GM12878 (cell line): ENCODE measurements around the gene EHMT2. TPM values are rescaled to one million over a fixed set of nuclear protein-coding genes. Genes with fewer than 3 reads are reported as not detected.

ENCODE experiments used
- ATAC-seq: fragments of 200-7000 bp; cut with Tn5 transposase; 3 replicates; pipeline ENCODE4 v1.9.1; 2020; ENCODE audit warnings: mild to moderate bottlenecking, moderate library complexity
- BruUV-seq: library from RNA; stranded (reverse); fragments of 400-500 nt; replicated peaks from 2 replicates; lab custom pipeline; 2021; lab: Mats Ljungman, UMichigan
- CTCF ChIA-PET: fragments of 300-600 bp; sonication (Branson Sonifier 250); formaldehyde crosslinking; extraction: SDS; loops from one replicate; lab custom pipeline; 2021; ENCODE audit warnings: inconsistent platforms; lab: Yijun Ruan, JAX
- POLR2A ChIA-PET: fragments of 350-600 bp; formaldehyde crosslinking; extraction: SDS; loops from one replicate; lab custom pipeline; 2021; ENCODE audit warnings: inconsistent platforms; lab: Charles Lee
- RAD21 ChIA-PET: fragments of 300-600 bp; sonication (Branson Sonifier 250); formaldehyde crosslinking; loops from one replicate; lab custom pipeline; 2023; ENCODE audit warnings: antibody characterized with exemption; ENCODE audit not compliant: unreplicated experiment; lab: Charles Lee
- SMC1A ChIA-PET: fragments of 300-600 bp; sonication (Branson Sonifier 250); formaldehyde crosslinking; loops from one replicate; lab custom pipeline; 2023; ENCODE audit not compliant: unreplicated experiment, uncharacterized antibody; lab: Charles Lee
- DNase-seq: peaks from one replicate; pipeline ENCODE4 v3.0.0-alpha.2; 2011; ENCODE audit warnings: low read depth, low spot score
- FAIRE-seq: peaks from 3 replicates; lab custom pipeline; 2011; peaks lifted over from hg19 to GRCh38; lab: Jason Lieb, UNC
- H2AFZ ChIP-seq: 2 replicates; pipeline ENCODE4 v1.6.0; 2011; ENCODE audit warnings: low read depth, low read length, control low read depth; ENCODE audit not compliant: control insufficient read depth
- H3K27ac ChIP-seq: 2 replicates; pipeline ENCODE4 v1.5.1; 2011; ENCODE audit warnings: control low read depth; ENCODE audit not compliant: control insufficient read depth, insufficient read depth
- H3K27me3 ChIP-seq, 2 experiments: replicated peaks in 1 of 2; 2 replicates each; pipeline versions ENCODE4 v1.6.0 to v1.6.1; 2011; ENCODE audit warnings: low read length in 1 of 2; ENCODE audit not compliant: control insufficient read depth in 2 of 2, insufficient read depth in 2 of 2
- H3K36me3 ChIP-seq, 2 experiments: 2 replicates each; pipeline ENCODE4 v1.5.1; 2011; ENCODE audit warnings: low read length in 1 of 2; ENCODE audit not compliant: control insufficient read depth in 2 of 2, insufficient read depth in 2 of 2
- H3K4me1 ChIP-seq: 2 replicates; pipeline ENCODE4 v1.6.1; 2011; ENCODE audit warnings: mild to moderate bottlenecking, low read length, moderate library complexity, mixed read lengths; ENCODE audit not compliant: control insufficient read depth, insufficient read depth
- H3K4me2 ChIP-seq: 2 replicates; pipeline ENCODE4 v1.6.0; 2011; ENCODE audit warnings: control low read depth; ENCODE audit not compliant: control insufficient read depth, insufficient read depth
- H3K4me3 ChIP-seq: fragments of 200-600 bp; sonication (generic); 2 replicates; pipeline ENCODE4 v1.5.1; 2016
- H3K79me2 ChIP-seq: 2 replicates; pipeline ENCODE4 v1.6.0; 2011; ENCODE audit warnings: low read length; ENCODE audit not compliant: control insufficient read depth, insufficient read depth
- H3K9ac ChIP-seq: 2 replicates; pipeline ENCODE4 v1.8.0; 2011; ENCODE audit warnings: low read length, control low read depth, mixed read lengths; ENCODE audit not compliant: control insufficient read depth, insufficient read depth
- H3K9me3 ChIP-seq: replicated peaks from 3 replicates; pipeline ENCODE4 v1.5.1; 2011; ENCODE audit warnings: mild to moderate bottlenecking, low read length; ENCODE audit not compliant: control insufficient read depth, insufficient read depth
- H4K20me1 ChIP-seq: 2 replicates; pipeline ENCODE4 v1.6.0; 2011; ENCODE audit not compliant: control insufficient read depth, insufficient read depth
- ATF7 ChIP-seq: fragments of 450-650 bp; IDR thresholded peaks from 2 replicates; pipeline ENCODE4 v1.6.1; 2016; ENCODE audit warnings: low read depth, mild to moderate bottlenecking
- CHD4 ChIP-seq: fragments of 200-600 bp; sonication (generic); IDR thresholded peaks from 2 replicates; pipeline ENCODE4 v1.6.1; 2016; ENCODE audit warnings: mild to moderate bottlenecking
- GATAD2B ChIP-seq: fragments of 450-650 bp; conservative IDR thresholded peaks from 2 replicates; pipeline ENCODE4 v1.6.1; 2017; ENCODE audit warnings: low read depth, mild to moderate bottlenecking, moderate library complexity
- IKZF2 ChIP-seq, 2 experiments: fragments of 450-650 bp; IDR thresholded peaks; 2 replicates each; pipeline ENCODE4 v1.6.1; 2017; ENCODE audit warnings: mild to moderate bottlenecking in 2 of 2, moderate library complexity in 2 of 2
- JUNB ChIP-seq: IDR thresholded peaks from 2 replicates; pipeline ENCODE4 v1.6.1; 2016; ENCODE audit warnings: antibody characterized with exemption, mild to moderate bottlenecking
- MXI1 ChIP-seq: fragments of 150-350 bp; IDR thresholded peaks from 2 replicates; pipeline ENCODE4 v1.6.1; 2011; ENCODE audit warnings: low read depth, mild to moderate bottlenecking, inconsistent platforms, low read length, improper control_type of control experiment
- MYB ChIP-seq: fragments of 150-350 bp; IDR thresholded peaks from 2 replicates; pipeline ENCODE4 v1.6.1; 2014; ENCODE audit warnings: mild to moderate bottlenecking, low read depth, low read length, borderline replicate concordance
- NFYA ChIP-seq: IDR thresholded peaks from 2 replicates; pipeline ENCODE4 v1.6.1; 2011; ENCODE audit warnings: low read depth, mild to moderate bottlenecking, low read length, improper control_type of control experiment, borderline replicate concordance
- REST ChIP-seq: IDR thresholded peaks from 2 replicates; pipeline ENCODE4 v1.6.1; 2012; ENCODE audit warnings: mild to moderate bottlenecking, low read depth, low read length
- SMARCA5 ChIP-seq: fragments of 450-650 bp; IDR thresholded peaks from 2 replicates; pipeline ENCODE4 v1.6.1; 2017; ENCODE audit warnings: mild to moderate bottlenecking
- SMC3 ChIP-seq: IDR thresholded peaks from 2 replicates; pipeline ENCODE4 v1.6.1; 2011; ENCODE audit warnings: low read length, improper control_type of control experiment, borderline replicate concordance
- TBL1XR1 ChIP-seq: IDR thresholded peaks from 2 replicates; pipeline ENCODE4 v1.6.1; 2012; ENCODE audit warnings: low read depth, low read length, improper control_type of control experiment
- USF1 ChIP-seq: IDR thresholded peaks from 2 replicates; pipeline ENCODE4 v1.6.1; 2011; ENCODE audit warnings: borderline replicate concordance, low read depth, mild to moderate bottlenecking, moderate library complexity, mixed read lengths, low read length; ENCODE audit not compliant: insufficient read depth; ENCODE audit errors: extremely low read length
- ZBED1 ChIP-seq: IDR thresholded peaks from 2 replicates; pipeline ENCODE4 v1.6.1; 2016; ENCODE audit warnings: borderline replicate concordance
- ZBTB40 ChIP-seq: fragments of 450-650 bp; IDR thresholded peaks from 2 replicates; pipeline ENCODE4 v1.6.1; 2016; ENCODE audit warnings: mild to moderate bottlenecking, moderate library complexity, borderline replicate concordance
- WGBS: methylation state at CpG from one replicate; pipeline ENCODE4 v1.1.6; 2016; ENCODE audit warnings: low lambda C conversion rate; ENCODE audit not compliant: insufficient replicate concordance, insufficient coverage; ENCODE audit errors: missing lambda C conversion rate; 5-methylcytosine and 5-hydroxymethylcytosine counted together
- in situ Hi-C: fragments of 300-500 bp; cut with MboI; formaldehyde crosslinking; loops from 9 replicates; pipeline ENCODE4 v1.14.3; 2018; ENCODE audit warnings: mixed read lengths
- intact Hi-C: fragments of 100-400 bp; cut with micrococcal nuclease; formaldehyde crosslinking; loops from one replicate; pipeline ENCODE4 v1.14.2; 2022; ENCODE audit not compliant: unreplicated experiment
- polyA plus RNA-seq, 11 experiments: library from polyadenylated mRNA; depleted of rRNA in 4 of 11; unstranded in 6 of 11; stranded (reverse) in 5 of 11; fragments of >200 nt; fragmentation: Nextera tagmentation in 4 of 11; fragmentation: Illumina TruSeq in 1 of 11; extraction: Ambion mirVana in 4 of 11; extraction: Trizol in 1 of 11; gene quantifications; 1 replicate in 1 of 11; 2 replicates in 10 of 11; pipeline versions ENCODE4 v1.2.1 to v1.2.3, GENCODE V29; 2011 to 2016; ENCODE audit warnings: inconsistent platforms in 2 of 11, missing spikeins in 2 of 11, low read depth in 1 of 11
- total RNA-seq, 4 experiments: library from RNA; depleted of rRNA in 3 of 4; stranded (reverse); fragments of >200 nt in 3 of 4; fragmentation: Illumina TruSeq in 1 of 4; extraction: Trizol in 1 of 4; gene quantifications; 2 replicates each; pipeline versions ENCODE4 v1.2.1 to v1.2.3, GENCODE V29; 2013 to 2021
- TF ChIP-seq, protein P1 (sequence below): IDR thresholded peaks from 2 replicates; pipeline ENCODE4 v1.6.1; 2012; ENCODE audit warnings: low read depth, low read length, improper control_type of control experiment

EHMT2 gene
- total and polyA plus RNA-seq, 10 of the 15 experiments (the other 5 are each of a cell fraction or from before 2014, with no cell fraction given), result 1.7 to 53.2 (median 36.3) TPM

DNA sequence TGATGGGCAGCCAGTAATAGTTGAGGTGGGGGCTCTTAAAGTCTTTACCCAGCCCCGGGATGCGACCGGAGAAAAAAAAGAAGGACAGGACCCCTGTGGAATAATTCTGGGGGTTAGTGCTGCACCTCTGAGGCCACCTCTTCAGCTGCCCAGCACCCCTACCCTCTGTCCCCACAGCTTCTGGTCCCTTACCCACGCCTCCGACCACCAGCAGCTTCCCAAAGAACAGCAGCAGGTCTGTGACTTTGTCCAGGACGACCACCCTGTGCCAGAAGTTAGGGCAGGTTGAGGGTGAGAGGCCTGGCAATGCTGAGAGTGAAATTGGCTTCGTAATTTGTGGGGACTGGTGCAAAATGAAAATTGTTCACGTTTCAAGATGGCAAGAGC is 32.7 kb downstream of the EHMT2 start:
- CTCF ChIA-PET, result interaction anchor here (0.8 to 1.9 kb wide), 4 partner anchors 9 to 184 kb away, joined by 3 to 8 read pairs (median 4); partner anchors contain the start of gene LY6G5C
- Histone ChIP-seq H3K36me3 (peaks cover 0 to under 1% of the 10 kb centered on the region in 2 experiments; a peak in 1 of 4 replicates), H3K9me3 (no peaks in the 10 kb centered on the region), H3K4me2 (no peak overlapping the region; the same call in 1 of the 2 replicates), H3K9ac (no peak overlapping the region), H3K27me3 (no peaks in the 10 kb centered on the region), H4K20me1 (no peaks in the 10 kb centered on the region), H3K4me1 (peaks cover 11% of the 10 kb centered on the region), H2AFZ (no peak overlapping the region), H3K79me2 (no peaks in the 10 kb centered on the region; the same call in 1 of the 2 replicates), H3K27ac (no peak overlapping the region), H3K4me3 (no peak overlapping the region)
- DNase-seq (no peak), FAIRE-seq (no peak), ATAC-seq (no peak)
- RAD21 ChIA-PET, result no interaction called here
- intact Hi-C loops, result no loop called here
- SMC1A ChIA-PET, result interaction anchor here (0.5 to 2.9 kb wide), 4 partner anchors 33 to 95 kb away, joined by 3 to 24 read pairs (median 6); no protein-coding TSS in a partner anchor
- WGBS, result 74% methylated on average over 8 of the region's 8 CpGs
- POLR2A ChIA-PET, result interaction anchor here (0.9 to 1.0 kb wide), 2 partner anchors 26 to 34 kb away, joined by 3 to 4 read pairs; no protein-coding TSS in a partner anchor
- BruUV-seq, result no TSS peak
- in situ Hi-C loops, result no loop called here
- TF ChIP-seq REST, result no peak
- no peak for TF ChIP-seq TBL1XR1
- no peak for TF ChIP-seq USF1
- TF ChIP-seq SMARCA5, result no peak
- TF ChIP-seq ZBED1, result no peak
- TF ChIP-seq GATAD2B, result no peak
- TF ChIP-seq, protein P1, sequence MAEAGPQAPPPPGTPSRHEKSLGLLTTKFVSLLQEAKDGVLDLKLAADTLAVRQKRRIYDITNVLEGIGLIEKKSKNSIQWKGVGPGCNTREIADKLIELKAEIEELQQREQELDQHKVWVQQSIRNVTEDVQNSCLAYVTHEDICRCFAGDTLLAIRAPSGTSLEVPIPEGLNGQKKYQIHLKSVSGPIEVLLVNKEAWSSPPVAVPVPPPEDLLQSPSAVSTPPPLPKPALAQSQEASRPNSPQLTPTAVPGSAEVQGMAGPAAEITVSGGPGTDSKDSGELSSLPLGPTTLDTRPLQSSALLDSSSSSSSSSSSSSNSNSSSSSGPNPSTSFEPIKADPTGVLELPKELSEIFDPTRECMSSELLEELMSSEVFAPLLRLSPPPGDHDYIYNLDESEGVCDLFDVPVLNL, result no peak
- TF ChIP-seq IKZF2 (IDR thresholded peaks at IDR 0.05), result no peak
- no peak for TF ChIP-seq MXI1
- no peak for TF ChIP-seq SMC3
- TF ChIP-seq NFYA, result no peak
- no peak for TF ChIP-seq JUNB
- no peak for TF ChIP-seq MYB
- TF ChIP-seq ATF7, result no peak
- no peak for TF ChIP-seq CHD4
- no peak for TF ChIP-seq ZBTB40
